GM11168 (cell line): ENCODE data around the gene TRAF3.
"Not testable (repeated sequence)": the region's sequence is repeated elsewhere in the genome, so short reads cannot be mapped to it uniquely, and the experiment has no call there.

Source experiments
- in situ Hi-C: fragments of 300-500 bp; cut with MboI; formaldehyde crosslinking; loops from one replicate; pipeline ENCODE4 v1.12.0; 2022; ENCODE audit warnings: low sequenced_read_pairs; ENCODE audit not compliant: unreplicated experiment

TRAF3 gene

GRCh38 chr14:102823546-102823945 lies 46.3 kb downstream of the TRAF3 start:
- in situ Hi-C loops = no loop called here

DNA sequence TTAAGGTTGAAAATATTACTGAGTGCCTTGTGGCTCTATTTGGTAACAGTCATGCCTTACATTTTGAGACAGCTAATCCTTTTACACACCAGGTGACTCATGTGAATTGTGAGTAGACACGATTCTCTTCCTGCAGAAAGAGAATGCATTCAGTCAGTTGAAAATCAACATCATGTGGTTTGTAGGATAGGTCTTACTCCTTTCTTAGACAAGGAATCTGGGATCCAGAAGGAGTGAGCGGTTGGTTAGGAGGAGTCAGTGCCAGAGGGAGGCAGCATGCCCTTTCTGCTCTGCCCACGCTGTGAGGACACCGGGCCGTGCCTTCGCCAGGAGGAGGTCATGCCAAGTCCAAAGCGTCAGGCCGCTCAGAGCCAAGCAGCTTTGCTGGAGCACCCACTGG lies 47.6 kb downstream of the TRAF3 start:
- in situ Hi-C loops = no loop called here

- in situ Hi-C loops = no loop called here
Observed at GRCh38 chr14:102825307-102826095, 48.3 kb downstream of the TRAF3 start.

GRCh38 chr14:102826161-102826560 lies 48.9 kb downstream of the TRAF3 start:
- in situ Hi-C loops = no loop called here

- in situ Hi-C loops = no loop called here
Observed at GRCh38 chr14:102826751-102827675, 49.8 kb downstream of the TRAF3 start.

GRCh38 chr14:102827716-102828115 lies 50.5 kb downstream of the TRAF3 start:
- in situ Hi-C loops = no loop called here

DNA sequence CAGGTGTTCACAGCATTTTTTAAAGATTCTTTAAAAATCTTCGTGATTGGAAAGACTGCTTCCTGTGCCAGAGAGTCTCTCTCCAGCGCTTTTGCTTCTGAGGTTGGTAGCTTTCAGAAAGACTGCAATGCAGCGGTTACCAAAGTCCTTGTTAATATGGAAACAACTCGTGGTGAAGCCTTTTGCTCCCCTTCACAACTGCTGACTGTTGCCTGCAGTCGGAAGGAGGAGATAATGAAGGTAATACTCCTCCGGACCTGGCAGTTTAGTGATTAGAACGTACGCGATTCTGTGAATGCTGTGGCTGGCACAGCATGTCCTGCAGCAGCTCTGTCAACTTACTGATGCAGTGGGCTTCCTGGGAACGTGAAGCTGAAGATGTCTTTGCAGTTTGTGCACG lies 50.9 kb downstream of the TRAF3 start:
- in situ Hi-C loops = no loop called here

DNA sequence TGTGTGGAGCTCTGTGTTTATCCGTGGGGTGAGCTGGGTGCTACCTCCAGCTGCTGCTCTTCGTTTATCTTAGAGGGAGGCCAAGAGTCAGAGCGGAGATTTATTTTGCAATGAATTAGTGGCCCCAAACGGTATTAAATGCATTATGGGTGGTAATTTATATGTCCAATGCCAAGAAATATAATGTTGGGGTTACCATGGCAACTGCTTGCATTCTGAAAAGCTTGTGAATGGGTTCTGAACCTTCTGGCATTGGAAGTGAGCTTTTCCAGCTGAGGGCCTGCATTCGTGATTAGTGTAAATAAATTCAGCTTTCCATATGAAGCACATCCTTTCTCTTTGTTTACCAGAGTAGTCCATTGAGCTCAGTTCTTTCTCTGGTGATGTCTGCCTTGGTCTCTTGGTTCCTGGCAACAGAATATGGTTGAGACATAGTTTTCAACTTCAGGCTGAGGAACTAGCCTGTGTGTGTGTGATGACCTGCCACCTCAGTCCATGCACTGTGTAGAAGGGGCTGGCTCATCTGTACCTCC lies 51.8 kb downstream of the TRAF3 start:
- in situ Hi-C loops = no loop called here

DNA sequence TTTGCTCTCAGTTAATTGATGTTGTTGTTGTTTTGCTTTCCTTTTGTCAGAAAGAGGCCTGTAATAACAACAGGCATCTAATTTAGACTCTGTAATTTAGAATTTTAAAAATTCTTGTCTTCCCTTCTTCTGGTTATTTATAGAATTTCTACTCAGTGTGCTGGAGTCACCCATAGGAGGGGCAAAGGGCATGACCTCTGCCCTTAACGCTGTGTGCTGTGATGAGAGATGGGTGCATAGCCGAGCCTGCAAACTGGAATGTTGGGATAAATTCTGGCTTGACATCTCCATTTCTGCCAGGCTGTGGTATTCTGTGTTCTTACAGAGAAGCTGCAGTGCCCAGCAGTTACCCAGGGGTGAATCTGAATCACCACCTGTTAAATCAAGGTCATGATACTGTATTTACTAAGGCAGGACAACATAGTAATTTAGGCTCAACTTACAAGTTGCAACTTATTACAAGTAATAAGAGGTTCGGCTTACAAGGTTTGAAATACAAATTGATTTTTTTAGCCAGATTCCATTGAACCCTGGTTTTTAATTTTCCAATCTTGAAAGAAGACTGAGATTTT lies 53.3 kb downstream of the TRAF3 start:
- in situ Hi-C loops = no loop called here

DNA sequence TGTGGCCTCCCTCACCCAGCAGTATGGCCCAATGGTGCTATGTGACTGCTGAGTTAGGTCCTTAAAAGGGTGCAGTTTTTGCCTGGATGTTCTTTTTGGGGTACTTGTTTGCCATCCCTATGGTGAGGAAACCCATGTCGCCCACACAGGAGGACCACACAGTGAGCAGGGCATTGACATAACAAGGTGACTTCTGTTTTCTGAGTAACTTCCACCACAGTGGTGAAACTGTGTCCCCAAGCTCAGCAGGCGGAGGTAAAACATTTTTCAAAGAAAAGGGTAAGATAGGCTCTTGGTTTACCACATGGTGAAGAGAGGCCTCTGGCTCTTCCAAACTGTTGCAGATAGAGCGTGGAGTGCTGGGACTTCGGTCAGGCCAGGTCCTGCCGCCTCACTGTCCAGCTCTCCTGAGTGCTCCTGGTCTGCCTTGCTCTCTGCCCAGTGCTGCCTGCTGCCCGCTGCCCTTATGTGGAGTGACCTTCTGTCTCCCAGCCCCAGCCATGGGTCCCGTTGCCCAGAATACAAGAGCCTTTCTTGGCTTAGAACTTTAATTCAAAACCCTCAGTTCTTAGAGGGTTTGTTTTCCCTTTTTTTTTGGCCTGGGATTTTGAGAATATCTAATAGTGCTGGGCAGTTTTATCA lies 54.0 kb downstream of the TRAF3 start:
- in situ Hi-C loops = no loop called here

- in situ Hi-C loops = no loop called here
Observed at GRCh38 chr14:102833341-102833740, 56.1 kb downstream of the TRAF3 start.

DNA sequence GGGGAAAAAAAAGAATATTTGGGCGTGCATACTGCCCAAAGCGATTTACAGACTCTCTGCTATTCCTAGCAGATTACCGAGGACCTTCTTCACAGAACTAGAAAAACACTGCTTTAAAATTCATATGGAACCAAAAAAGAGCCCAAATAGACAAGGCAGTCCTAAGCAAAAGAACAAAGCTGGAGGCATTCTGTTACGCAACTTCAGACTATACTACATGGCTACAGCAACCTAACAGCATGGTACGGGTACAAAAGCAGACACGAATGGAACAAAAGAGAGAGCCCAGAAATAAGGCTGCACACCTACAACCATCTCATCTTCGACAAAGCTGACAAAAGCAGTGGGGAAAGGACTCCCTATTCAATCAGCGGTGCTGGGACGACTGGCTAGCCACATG lies 56.7 kb downstream of the TRAF3 start:
- in situ Hi-C loops = no loop called here

DNA sequence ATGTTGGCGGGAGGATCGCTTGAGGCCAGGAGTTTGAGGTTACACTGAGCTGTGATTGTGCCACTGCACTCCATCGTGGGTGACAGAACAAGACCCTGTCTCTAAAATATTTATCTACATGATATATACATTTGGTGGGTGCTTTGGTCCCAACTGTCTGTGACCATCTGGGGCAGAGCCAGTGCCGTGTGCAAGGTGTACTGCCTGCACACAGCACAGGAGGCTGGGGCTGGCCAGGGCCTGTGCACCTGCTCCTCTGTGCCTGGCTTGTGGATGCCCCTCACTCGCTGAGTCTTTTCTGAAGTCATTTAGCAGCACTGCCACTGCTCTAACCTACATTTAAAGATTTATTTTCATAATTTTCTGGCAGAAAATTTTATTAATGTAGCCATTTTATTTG lies 58.7 kb downstream of the TRAF3 start:
- in situ Hi-C loops = no loop called here

- in situ Hi-C loops = not testable (repeated sequence)
Observed at GRCh38 chr14:102837120-102837519, 59.9 kb downstream of the TRAF3 start.

DNA sequence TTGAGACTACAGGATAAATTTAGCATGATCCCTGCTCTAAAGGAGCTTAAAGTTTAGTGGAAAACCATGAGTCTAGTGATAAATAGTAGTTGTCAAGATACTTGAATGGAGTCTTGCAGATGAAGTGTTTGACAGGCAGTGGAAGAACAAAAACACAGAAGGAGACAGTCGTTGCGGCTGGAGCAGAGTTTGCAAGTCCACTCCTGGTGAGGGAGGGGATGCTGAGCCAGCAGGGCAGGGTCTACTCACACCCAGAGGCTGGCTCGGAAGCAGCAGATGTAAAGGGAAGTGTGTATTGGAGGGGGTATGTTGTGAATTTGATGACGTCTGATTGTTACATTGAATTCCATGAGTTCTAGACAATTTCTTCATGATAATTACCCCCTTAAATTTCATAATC lies 61.3 kb downstream of the TRAF3 start:
- in situ Hi-C loops = no loop called here

- in situ Hi-C loops = no loop called here
Observed at GRCh38 chr14:102840115-102840514, 62.9 kb downstream of the TRAF3 start.

DNA sequence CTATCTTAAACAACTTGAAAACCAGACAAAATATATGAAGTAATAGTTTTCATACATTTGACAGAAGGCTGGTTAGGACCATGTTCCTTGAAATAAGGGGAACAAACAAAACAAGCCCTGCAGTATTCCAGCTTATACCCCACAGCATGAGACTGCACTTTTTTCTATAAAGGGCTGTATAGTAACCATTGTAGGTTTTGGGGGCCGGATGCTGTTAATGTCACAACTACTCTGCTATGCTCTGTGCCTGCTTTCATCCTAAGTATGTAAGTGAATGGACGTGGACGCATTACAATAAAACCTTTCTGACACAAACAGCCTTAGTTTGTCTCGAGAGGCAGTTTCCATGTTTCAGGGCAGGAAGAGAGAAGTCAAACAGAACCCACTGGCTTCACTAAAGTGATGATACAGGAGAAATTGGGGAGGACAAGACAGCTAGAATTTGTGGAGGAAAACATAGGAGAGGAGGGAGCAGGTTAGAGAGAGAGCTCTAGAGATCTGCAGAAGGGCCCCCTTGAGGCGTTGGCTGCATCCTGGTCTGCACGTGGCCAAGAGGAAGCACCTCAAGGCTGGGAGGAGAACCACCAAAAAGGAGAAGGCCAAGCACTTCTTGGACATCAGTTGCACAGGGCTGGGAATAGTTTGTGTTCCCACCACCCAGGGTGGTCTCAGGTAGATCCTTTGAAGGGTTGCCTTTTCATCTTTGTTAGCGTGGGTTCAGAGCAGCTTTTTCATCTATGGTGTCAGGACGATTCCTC lies 63.7 kb downstream of the TRAF3 start:
- in situ Hi-C loops = no loop called here

- in situ Hi-C loops = no loop called here
Observed at GRCh38 chr14:102848830-102849525, 71.7 kb downstream of the TRAF3 start.
